Natural killer cell (primary cell): ENCODE data around the gene HTR6. TPM values are rescaled to one million over a fixed set of nuclear protein-coding genes. Genes with fewer than 3 reads are reported as not detected.
A peak's percentile ranks its signal among the peaks of the same experiment; 100 is the strongest.

Source experiments
- ATAC-seq, 3 donors: fragments of 150-1000 bp in 2 of 3; fragments of 200-7000 bp in 1 of 3; cut with Tn5 transposase; 1 replicate in 1 of 3; 2 replicates in 2 of 3; pipeline ENCODE4 v1.10.0; 2021; ENCODE audit warnings: mild to moderate bottlenecking in 2 of 3, moderate library complexity in 2 of 3
- DNase-seq, 2 donors: peaks; one replicate each; pipeline versions ENCODE4 v3.0.0 to v3.0.0-alpha.2; 2013 to 2021; ENCODE audit warnings: mixed read lengths in 1 of 2
- H3K27ac ChIP-seq: one replicate; pipeline ENCODE4 v1.5.1; 2013; ENCODE audit warnings: mild to moderate bottlenecking, low read length
- H3K27me3 ChIP-seq: one replicate; pipeline ENCODE4 v1.6.1; 2013; ENCODE audit warnings: low read length; ENCODE audit not compliant: control insufficient read depth, insufficient read depth
- H3K36me3 ChIP-seq: one replicate; pipeline ENCODE4 v1.6.1; 2013; ENCODE audit warnings: low read length; ENCODE audit not compliant: control insufficient read depth, insufficient read depth
- H3K4me1 ChIP-seq: one replicate; pipeline ENCODE4 v1.6.1; 2013; ENCODE audit warnings: low read length; ENCODE audit not compliant: control insufficient read depth, insufficient read depth
- H3K4me3 ChIP-seq: one replicate; pipeline ENCODE4 v1.5.1; 2013; ENCODE audit warnings: low read length
- H3K9me3 ChIP-seq: one replicate; pipeline ENCODE4 v1.6.1; 2013; ENCODE audit warnings: low read length; ENCODE audit not compliant: control insufficient read depth, insufficient read depth
- H3K27ac Mint-ChIP-seq, 2 donors: one replicate each; pipeline ENCODE4 v1.8.0; 2022; ENCODE audit warnings: mild to moderate bottlenecking in 2 of 2, mixed read lengths in 2 of 2, moderate library complexity in 1 of 2
- H3K27me3 Mint-ChIP-seq, 2 donors: one replicate each; pipeline ENCODE4 v1.8.0; 2022; ENCODE audit warnings: low read depth in 2 of 2, mixed read lengths in 2 of 2
- H3K36me3 Mint-ChIP-seq: one replicate; pipeline ENCODE4 v1.8.0; 2022; ENCODE audit warnings: mixed read lengths
- H3K4me1 Mint-ChIP-seq, 2 donors: one replicate each; pipeline ENCODE4 v1.8.0; 2022; ENCODE audit warnings: mixed read lengths in 2 of 2
- H3K4me3 Mint-ChIP-seq: one replicate; pipeline ENCODE4 v1.8.0; 2022; ENCODE audit warnings: mild to moderate bottlenecking, moderate library complexity, mixed read lengths
- H3K9me3 Mint-ChIP-seq, 2 donors: one replicate each; pipeline ENCODE4 v1.8.0; 2022; ENCODE audit warnings: mixed read lengths in 2 of 2
- WGBS: methylation state at CpG from one replicate; pipeline ENCODE4 v1.1.7; 2013; ENCODE audit warnings: missing lambda C conversion rate; ENCODE audit not compliant: insufficient coverage; 5-methylcytosine and 5-hydroxymethylcytosine counted together
- intact Hi-C: fragments of 100-400 bp; cut with micrococcal nuclease; formaldehyde crosslinking; loops from one replicate; pipeline ENCODE4 v1.14.2; 2022
- total RNA-seq, 4 donors: library from RNA; stranded (reverse); fragments of 120-200 nt in 1 of 4; gene quantifications; one replicate each; pipeline versions ENCODE4 v1.2.3 to v1.2.4, GENCODE V29; 2013 to 2022
- TF ChIP-seq, protein P1 (sequence below): fragments of 200-600 bp; IDR thresholded peaks from one replicate; pipeline ENCODE4 v1.8.0; 2022; ENCODE audit warnings: antibody characterized with exemption

HTR6 gene
- under 1 TPM in 1 of 3 donors, not detected in 2; 0.18 TPM for total RNA-seq
- total RNA-seq (2013), result 0.20 TPM

DNA sequence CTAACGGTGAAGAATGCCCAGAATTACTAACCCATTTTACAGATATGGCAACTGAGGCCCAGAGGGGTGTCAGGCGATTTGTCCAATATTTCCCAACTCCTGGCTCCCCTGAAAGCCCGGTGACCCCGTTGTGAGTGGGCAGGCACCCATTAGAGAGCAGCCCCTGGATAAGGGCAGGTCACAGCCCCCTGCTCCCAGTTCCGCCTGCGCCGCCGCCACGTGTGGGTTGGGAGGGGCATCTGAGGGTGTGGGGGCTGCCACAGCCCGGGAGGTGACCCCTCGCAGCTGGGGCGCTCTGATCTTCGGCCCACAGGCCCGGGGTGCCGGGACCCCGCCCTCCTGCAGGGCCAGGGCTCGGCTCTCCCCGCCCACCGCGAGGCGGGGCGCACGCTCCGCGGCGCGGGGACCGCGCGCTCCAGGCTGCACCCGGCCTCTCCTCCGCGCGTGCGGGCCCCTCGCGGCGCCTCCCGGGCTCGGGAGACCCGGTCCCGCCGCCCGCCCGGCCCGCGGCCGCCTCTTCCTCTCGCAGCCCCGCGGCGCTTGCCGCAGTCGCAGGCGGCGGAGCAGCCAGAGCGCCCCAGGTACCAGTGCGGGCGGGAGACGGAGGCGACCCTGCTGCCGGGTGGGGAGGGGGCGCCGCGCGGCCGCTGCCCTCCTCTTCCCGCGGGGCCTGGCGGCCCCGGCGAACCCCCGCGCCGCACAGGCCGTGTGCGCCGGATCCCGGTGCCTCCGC, at the start of gene HTR6:
HTR6 (plus strand) TSS at position 423 of the 733 bp plus-strand sequence. CDS start 879 bp downstream, outside the sequence.
- ATAC-seq (peak in 1 of 3 donors; percentile 36), DNase-seq (peak in 1 of 2 donors; percentile 67)
- Histone ChIP-seq H3K4me3 (no peak within 1 kb of the TSS), H3K27ac (no peak within 1 kb of the TSS), H3K27me3 (peaks cover 9% of the 10 kb centered on the region), H3K4me1 (peaks cover 16% of the 10 kb centered on the region), H3K36me3 (no peaks in the 10 kb centered on the region), H3K9me3 (no peaks in the 10 kb centered on the region)
- peaks cover 5 to 24% of the 10 kb centered on the region in 2 donors for H3K4me1 Mint-ChIP-seq
- intact Hi-C loops, result no loop called here
- peak within 1 kb of the TSS; percentile 68 for H3K4me3 Mint-ChIP-seq
- peaks cover 25 to 41% of the 10 kb centered on the region in 2 donors for H3K27me3 Mint-ChIP-seq
- 3% methylated on average over 80 of the region's 80 CpGs for WGBS
- TF ChIP-seq, protein P1, sequence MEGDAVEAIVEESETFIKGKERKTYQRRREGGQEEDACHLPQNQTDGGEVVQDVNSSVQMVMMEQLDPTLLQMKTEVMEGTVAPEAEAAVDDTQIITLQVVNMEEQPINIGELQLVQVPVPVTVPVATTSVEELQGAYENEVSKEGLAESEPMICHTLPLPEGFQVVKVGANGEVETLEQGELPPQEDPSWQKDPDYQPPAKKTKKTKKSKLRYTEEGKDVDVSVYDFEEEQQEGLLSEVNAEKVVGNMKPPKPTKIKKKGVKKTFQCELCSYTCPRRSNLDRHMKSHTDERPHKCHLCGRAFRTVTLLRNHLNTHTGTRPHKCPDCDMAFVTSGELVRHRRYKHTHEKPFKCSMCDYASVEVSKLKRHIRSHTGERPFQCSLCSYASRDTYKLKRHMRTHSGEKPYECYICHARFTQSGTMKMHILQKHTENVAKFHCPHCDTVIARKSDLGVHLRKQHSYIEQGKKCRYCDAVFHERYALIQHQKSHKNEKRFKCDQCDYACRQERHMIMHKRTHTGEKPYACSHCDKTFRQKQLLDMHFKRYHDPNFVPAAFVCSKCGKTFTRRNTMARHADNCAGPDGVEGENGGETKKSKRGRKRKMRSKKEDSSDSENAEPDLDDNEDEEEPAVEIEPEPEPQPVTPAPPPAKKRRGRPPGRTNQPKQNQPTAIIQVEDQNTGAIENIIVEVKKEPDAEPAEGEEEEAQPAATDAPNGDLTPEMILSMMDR, result no peak
- H3K27ac Mint-ChIP-seq, result no peak within 1 kb of the TSS
- H3K9me3 Mint-ChIP-seq, result no peaks in the 10 kb centered on the region
- H3K36me3 Mint-ChIP-seq, result no peaks in the 10 kb centered on the region

DNA sequence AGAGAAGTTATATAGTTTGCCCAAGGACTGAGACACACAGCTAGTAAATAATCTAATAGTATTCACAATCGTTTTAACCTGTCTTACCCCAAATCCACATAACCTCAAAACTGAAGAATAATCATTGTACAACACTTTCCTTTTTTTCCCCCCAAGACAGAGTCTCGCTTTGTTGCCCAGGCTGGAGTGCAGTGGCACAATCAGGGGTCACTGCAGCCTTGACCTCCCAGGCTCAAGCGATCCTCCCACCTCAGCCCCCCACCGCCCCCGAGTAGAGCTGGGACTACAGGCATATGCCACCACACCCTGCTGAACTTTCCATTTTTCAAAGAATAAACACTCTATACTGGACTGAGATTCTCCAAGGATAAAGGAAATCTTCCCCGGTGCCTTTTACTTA, 49.2 kb upstream of the HTR6 start:
- intact Hi-C loops, result no loop called here
- Mint-ChIP-seq H3K4me3 (no peak overlapping the region), H3K27ac (peak overlapping the region in 1 of 2 donors; percentile 17)

DNA sequence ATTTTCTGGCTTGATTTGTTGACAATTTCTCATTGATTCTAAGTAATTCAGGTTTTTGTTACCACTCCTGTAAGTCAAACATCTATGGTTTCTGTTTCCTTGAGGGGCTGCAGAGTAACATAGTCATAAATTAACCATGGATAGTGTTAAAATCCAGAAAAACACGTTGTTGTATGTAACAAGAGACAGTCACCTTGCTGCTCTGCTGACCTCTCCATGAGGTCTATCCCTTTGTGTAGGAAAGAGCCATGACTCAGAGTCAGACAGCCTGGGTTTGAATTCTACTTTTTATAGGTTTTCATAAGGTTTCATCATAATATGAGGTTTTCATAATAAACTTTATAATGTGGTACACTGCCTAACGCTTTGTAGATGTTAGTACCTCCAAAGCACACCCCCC, 48.2 kb upstream of the HTR6 start:
- intact Hi-C loops, result no loop called here
- Mint-ChIP-seq H3K27ac (no peak overlapping the region), H3K9me3 (no peaks in the 10 kb centered on the region), H3K4me3 (no peak overlapping the region), H3K4me1 (peaks cover 9 to 24% of the 10 kb centered on the region in 2 donors), H3K27me3 (no peaks in the 10 kb centered on the region), H3K36me3 (peaks cover 6% of the 10 kb centered on the region)
- TF ChIP-seq, protein P1, result no peak
- WGBS, result 67% methylated on average over 1 of the region's 2 CpGs
- no peaks in the 10 kb centered on the region for H3K27me3 ChIP-seq
- DNase-seq (no peak), ATAC-seq (no peak)
- no peaks in the 10 kb centered on the region for H3K4me1 ChIP-seq
- H3K4me3 ChIP-seq, result no peak overlapping the region
- H3K36me3 ChIP-seq, result peaks cover 14% of the 10 kb centered on the region
- no peak overlapping the region for H3K27ac ChIP-seq
- H3K9me3 ChIP-seq, result no peaks in the 10 kb centered on the region

More for the DNA sequence above, 49.2 kb upstream of the HTR6 start:
- H3K9me3 Mint-ChIP-seq, result no peaks in the 10 kb centered on the region
- Histone ChIP-seq H3K9me3 (no peaks in the 10 kb centered on the region), H3K27me3 (no peaks in the 10 kb centered on the region), H3K36me3 (peaks cover 14% of the 10 kb centered on the region), H3K27ac (no peak overlapping the region), H3K4me3 (no peak overlapping the region), H3K4me1 (no peaks in the 10 kb centered on the region)
- 97% methylated on average over 6 of the region's 6 CpGs for WGBS
- ATAC-seq (no peak), DNase-seq (no peak)
- TF ChIP-seq, protein P1, result no peak
- no peaks in the 10 kb centered on the region for H3K27me3 Mint-ChIP-seq
- peaks cover 6% of the 10 kb centered on the region for H3K36me3 Mint-ChIP-seq
- H3K4me1 Mint-ChIP-seq, result peaks cover 9 to 24% of the 10 kb centered on the region in 2 donors
